ENCODE results near the gene SERINC3.

The SERINC3 gene

GRCh38 chr20:44460795-44461141, 61.1 kb downstream of the SERINC3 start:
- TF ChIP-seq CTCF (IDR thresholded peaks at IDR 0.05; ENCODE audit: low read depth, low read length), result peak; percentile 44
- no peak overlapping the region for H3K4me3 ChIP-seq (ENCODE audit: low read depth, low read length)
- in situ Hi-C loops (cut with HindIII; ENCODE audit: low sequenced_read_pairs), result loop anchor here (10.0 kb wide), 1 partner anchor 76 kb away; no protein-coding TSS in a partner anchor
- DNase-seq (ENCODE audit: low read depth, low spot score), result peak; percentile 29

GRCh38 chr20:44459271-44459670, 62.6 kb downstream of the SERINC3 start:
- no peak for DNase-seq (ENCODE audit: low read depth, low spot score)
- TF ChIP-seq CTCF (IDR thresholded peaks at IDR 0.05; ENCODE audit: low read depth, low read length), result no peak
- H3K4me3 ChIP-seq (ENCODE audit: low read depth, low read length), result no peak overlapping the region
- in situ Hi-C loops (cut with HindIII; ENCODE audit: low sequenced_read_pairs), result no loop called here

GRCh38 chr20:44457016-44457415, 64.9 kb downstream of the SERINC3 start:
- no peak for DNase-seq (ENCODE audit: low read depth, low spot score)
- no peak for TF ChIP-seq CTCF (IDR thresholded peaks at IDR 0.05; ENCODE audit: low read depth, low read length)
- H3K4me3 ChIP-seq (ENCODE audit: low read depth, low read length), result no peak overlapping the region
- in situ Hi-C loops (cut with HindIII; ENCODE audit: low sequenced_read_pairs), result no loop called here

- no peak for TF ChIP-seq CTCF (IDR thresholded peaks at IDR 0.05; ENCODE audit: low read depth, low read length)
- no peak for DNase-seq (ENCODE audit: low read depth, low spot score)
- in situ Hi-C loops (cut with HindIII; ENCODE audit: low sequenced_read_pairs), result no loop called here
- H3K4me3 ChIP-seq (ENCODE audit: low read depth, low read length), result no peak overlapping the region
Observed at GRCh38 chr20:44456611-44457010, 65.3 kb downstream of the SERINC3 start.

- in situ Hi-C loops (cut with HindIII; ENCODE audit: low sequenced_read_pairs), result no loop called here
- no peak overlapping the region for H3K4me3 ChIP-seq (ENCODE audit: low read depth, low read length)
- no peak for DNase-seq (ENCODE audit: low read depth, low spot score)
- no peak for TF ChIP-seq CTCF (IDR thresholded peaks at IDR 0.05; ENCODE audit: low read depth, low read length)
Observed at GRCh38 chr20:44455126-44455525, 66.7 kb downstream of the SERINC3 start.

- no peak for DNase-seq (ENCODE audit: low read depth, low spot score)
- TF ChIP-seq CTCF (IDR thresholded peaks at IDR 0.05; ENCODE audit: low read depth, low read length), result no peak
- in situ Hi-C loops (cut with HindIII; ENCODE audit: low sequenced_read_pairs), result no loop called here
- no peak overlapping the region for H3K4me3 ChIP-seq (ENCODE audit: low read depth, low read length)
Observed at GRCh38 chr20:44454306-44454963, 67.4 kb downstream of the SERINC3 start.
